Measurements from ENCODE around the gene CARD9.

CARD9 gene

GRCh38 chr9:136379891-136380290, 6.4 kb upstream of the CARD9 start:
- Histone ChIP-seq H3K4me2 (ENCODE audit: low read length) (no peak overlapping the region), H3K4me1 (ENCODE audit: control insufficient read depth, low read length) (no peaks in the 10 kb centered on the region), H3K27me3 (ENCODE audit: control insufficient read depth, low read length) (no peaks in the 10 kb centered on the region), H4K20me1 (ENCODE audit: control insufficient read depth, insufficient read depth, low read depth, low read length) (no peaks in the 10 kb centered on the region), H3K4me3 (ENCODE audit: low read length) (no peak overlapping the region), H3K79me2 (ENCODE audit: control insufficient read depth, low read length) (no peaks in the 10 kb centered on the region), H3K9me3 (ENCODE audit: control insufficient read depth, insufficient read depth, low read length) (no peaks in the 10 kb centered on the region), H3K27ac (ENCODE audit: low read depth, low read length) (no peak overlapping the region), H3K36me3 (ENCODE audit: control insufficient read depth, low read length) (peaks cover 83% of the 10 kb centered on the region), H3K9me2 (replicated peaks; ENCODE audit: control insufficient read depth, low read length) (no peaks in the 10 kb centered on the region), H3F3A (ENCODE audit: control insufficient read depth, insufficient read depth) (no peaks in the 10 kb centered on the region)
- no peak for TF ChIP-seq EZH2phosphoT487 (IDR thresholded peaks at IDR 0.05; ENCODE audit: borderline replicate concordance, low read length)
- TF ChIP-seq CTCF (IDR thresholded peaks at IDR 0.05; ENCODE audit: low read depth, low read length, poor library complexity, severe bottlenecking) = no peak

- TF ChIP-seq EZH2phosphoT487 (IDR thresholded peaks at IDR 0.05; ENCODE audit: borderline replicate concordance, low read length) (no peak), CTCF (IDR thresholded peaks at IDR 0.05; ENCODE audit: low read depth, low read length, poor library complexity, severe bottlenecking) (no peak)
- no peak overlapping the region for H3K4me3 ChIP-seq (ENCODE audit: low read length)
- H3K9me3 ChIP-seq (ENCODE audit: control insufficient read depth, insufficient read depth, low read length) = no peaks in the 10 kb centered on the region
- H3K9me2 ChIP-seq (replicated peaks; ENCODE audit: control insufficient read depth, low read length) = no peaks in the 10 kb centered on the region
- H3K4me1 ChIP-seq (ENCODE audit: control insufficient read depth, low read length) = no peaks in the 10 kb centered on the region
- H3K27ac ChIP-seq (ENCODE audit: low read depth, low read length) = no peak overlapping the region
- H3K36me3 ChIP-seq (ENCODE audit: control insufficient read depth, low read length) = peaks cover 79% of the 10 kb centered on the region
- no peak overlapping the region for H3K4me2 ChIP-seq (ENCODE audit: low read length)
- H3K27me3 ChIP-seq (ENCODE audit: control insufficient read depth, low read length) = no peaks in the 10 kb centered on the region
- H3F3A ChIP-seq (ENCODE audit: control insufficient read depth, insufficient read depth) = no peaks in the 10 kb centered on the region
- H3K79me2 ChIP-seq (ENCODE audit: control insufficient read depth, low read length) = no peaks in the 10 kb centered on the region
- no peaks in the 10 kb centered on the region for H4K20me1 ChIP-seq (ENCODE audit: control insufficient read depth, insufficient read depth, low read depth, low read length)
Measured at GRCh38 chr9:136379401-136379800, 5.9 kb upstream of the CARD9 start.

GRCh38 chr9:136379003-136379287, 5.5 kb upstream of the CARD9 start:
- Histone ChIP-seq H3K4me1 (ENCODE audit: control insufficient read depth, low read length) (no peaks in the 10 kb centered on the region), H3K9me3 (ENCODE audit: control insufficient read depth, insufficient read depth, low read length) (no peaks in the 10 kb centered on the region), H3K4me3 (ENCODE audit: low read length) (no peak overlapping the region), H3K27me3 (ENCODE audit: control insufficient read depth, low read length) (no peaks in the 10 kb centered on the region), H3K36me3 (ENCODE audit: control insufficient read depth, low read length) (peaks cover 75% of the 10 kb centered on the region), H3K79me2 (ENCODE audit: control insufficient read depth, low read length) (no peaks in the 10 kb centered on the region), H3K27ac (ENCODE audit: low read depth, low read length) (no peak overlapping the region), H3K4me2 (ENCODE audit: low read length) (no peak overlapping the region), H3K9me2 (replicated peaks; ENCODE audit: control insufficient read depth, low read length) (no peaks in the 10 kb centered on the region), H3F3A (ENCODE audit: control insufficient read depth, insufficient read depth) (no peaks in the 10 kb centered on the region), H4K20me1 (ENCODE audit: control insufficient read depth, insufficient read depth, low read depth, low read length) (no peaks in the 10 kb centered on the region)
- TF ChIP-seq EZH2phosphoT487 (IDR thresholded peaks at IDR 0.05; ENCODE audit: borderline replicate concordance, low read length) = no peak
- no peak for TF ChIP-seq CTCF (IDR thresholded peaks at IDR 0.05; ENCODE audit: low read depth, low read length, poor library complexity, severe bottlenecking)

All from DOHH2 (cell line).